PC-3 (cell line): ENCODE data around the gene ENTR1. TPM values are rescaled to one million over a fixed set of nuclear protein-coding genes. Genes with fewer than 3 reads are reported as not detected.

ENCODE experiments used
- ATAC-seq: fragments of 200-7000 bp; cut with Tn5 transposase; 2 replicates; pipeline ENCODE4 v1.9.1; 2020; ENCODE audit warnings: mild to moderate bottlenecking, moderate library complexity
- BruUV-seq: library from RNA; stranded (reverse); fragments of 400-500 nt; replicated peaks from 2 replicates; lab custom pipeline; 2021; lab: Mats Ljungman, UMichigan
- CTCF ChIA-PET: fragments of 300-600 bp; sonication (Branson Sonifier 250); formaldehyde crosslinking; loops from one replicate; lab custom pipeline; 2022; ENCODE audit warnings: antibody characterized with exemption; lab: Charles Lee
- POLR2A ChIA-PET: fragments of 300-600 bp; sonication (Branson Sonifier 250); formaldehyde crosslinking; loops from one replicate; lab custom pipeline; 2022; ENCODE audit warnings: antibody characterized with exemption; ENCODE audit not compliant: unreplicated experiment; lab: Charles Lee
- DNase-seq: peaks from one replicate; pipeline ENCODE4 v3.0.0-alpha.2; 2015
- H2AFZ ChIP-seq: fragments of 300-600 bp; sonication (generic); 2 replicates; pipeline ENCODE4 v1.6.0; 2016; ENCODE audit warnings: antibody characterized with exemption, low read length
- H3F3A ChIP-seq: fragments of 300-600 bp; sonication (generic); one replicate; pipeline ENCODE4 v1.6.0; 2017; ENCODE audit warnings: antibody characterized with exemption, low read length, control low read depth, mild to moderate bottlenecking; ENCODE audit not compliant: unreplicated experiment
- H3K27ac ChIP-seq: fragments of 300-600 bp; sonication (generic); 2 replicates; pipeline ENCODE4 v1.5.1; 2016; ENCODE audit warnings: mild to moderate bottlenecking, low read length
- H3K27me3 ChIP-seq: fragments of 300-600 bp; sonication (generic); 2 replicates; pipeline ENCODE4 v1.6.1; 2016; ENCODE audit warnings: low read length, mixed read lengths
- H3K36me3 ChIP-seq: fragments of 300-600 bp; sonication (generic); 2 replicates; pipeline ENCODE4 v1.6.1; 2016; ENCODE audit warnings: low read depth, mixed run types, low read length, mixed read lengths
- H3K4me1 ChIP-seq: fragments of 300-600 bp; sonication (generic); 2 replicates; pipeline ENCODE4 v1.5.1; 2016; ENCODE audit warnings: low read length; ENCODE audit not compliant: insufficient read depth
- H3K4me2 ChIP-seq: fragments of 300-600 bp; sonication (generic); 2 replicates; pipeline ENCODE4 v1.6.0; 2016; ENCODE audit warnings: low read length
- H3K4me3 ChIP-seq: fragments of 300-600 bp; sonication (generic); 2 replicates; pipeline ENCODE4 v1.5.1; 2016; ENCODE audit warnings: mild to moderate bottlenecking, low read length, mixed read lengths
- H3K79me2 ChIP-seq: fragments of 300-600 bp; sonication (generic); 2 replicates; pipeline ENCODE4 v1.6.1; 2017; ENCODE audit warnings: low read length, mixed read lengths
- H3K9ac ChIP-seq: fragments of 300-600 bp; sonication (generic); 2 replicates; pipeline ENCODE4 v1.6.0; 2016; ENCODE audit warnings: mild to moderate bottlenecking, low read length
- H3K9me2 ChIP-seq: fragments of 300-600 bp; sonication (generic); replicated peaks from 2 replicates; pipeline ENCODE4 v1.6.1; 2016; ENCODE audit warnings: mixed run types, low read length, mixed read lengths
- H3K9me3 ChIP-seq: fragments of 300-600 bp; sonication (generic); 2 replicates; pipeline ENCODE4 v1.6.1; 2016; ENCODE audit warnings: low read length, mixed read lengths
- H4K20me1 ChIP-seq: fragments of 300-600 bp; sonication (generic); 2 replicates; pipeline ENCODE4 v1.6.1; 2016; ENCODE audit warnings: low read length, mixed read lengths
- CTCF ChIP-seq: fragments of 300-600 bp; sonication (generic); conservative IDR thresholded peaks from 2 replicates; pipeline ENCODE4 v1.5.1; 2017; ENCODE audit warnings: antibody characterized with exemption, low read depth, mild to moderate bottlenecking, low read length
- EZH2 ChIP-seq: fragments of 300-600 bp; sonication (generic); IDR thresholded peaks from one replicate; pipeline ENCODE4 v1.6.1; 2017; ENCODE audit warnings: antibody characterized with exemption, mild to moderate bottlenecking, low read length; ENCODE audit not compliant: unreplicated experiment
- EZH2phosphoT487 ChIP-seq: fragments of 300-600 bp; sonication (generic); IDR thresholded peaks from 2 replicates; pipeline ENCODE4 v1.6.1; 2018; ENCODE audit warnings: mild to moderate bottlenecking, antibody characterized with exemption, low read length, borderline replicate concordance
- intact Hi-C: fragments of 100-400 bp; cut with micrococcal nuclease; formaldehyde crosslinking; loops from 2 replicates; pipeline ENCODE4 v1.9.0; 2023
- total RNA-seq: library from RNA; depleted of rRNA; stranded (reverse); fragments of >200 nt; gene quantifications from 2 replicates; pipeline ENCODE4 v1.2.3, GENCODE V29; 2014

ENTR1 gene
- total RNA-seq, 1 experiment from 2014 or later: 32.3 TPM

GRCh38 chr9:136421791-136422190 is 11.4 kb upstream of the ENTR1 start:
- no peak overlapping the region for H3K27ac ChIP-seq
- H3K9me3 ChIP-seq: no peaks in the 10 kb centered on the region
- no peaks in the 10 kb centered on the region for H3K9me2 ChIP-seq
- ATAC-seq: no peak
- no peak overlapping the region for H3K4me2 ChIP-seq
- no TSS peak for BruUV-seq
- H3K4me1 ChIP-seq: no peaks in the 10 kb centered on the region
- no peaks in the 10 kb centered on the region for H3F3A ChIP-seq
- H3K9ac ChIP-seq: no peak overlapping the region
- no peak for TF ChIP-seq CTCF
- no peak for TF ChIP-seq EZH2phosphoT487
- TF ChIP-seq EZH2: no peak
- no peaks in the 10 kb centered on the region for H3K79me2 ChIP-seq
- no peaks in the 10 kb centered on the region for H3K27me3 ChIP-seq
- ChIA-PET CTCF (no interaction called here), POLR2A (no interaction called here)
- no peaks in the 10 kb centered on the region for H4K20me1 ChIP-seq
- intact Hi-C loops: no loop called here
- no peak overlapping the region for H2AFZ ChIP-seq
- no peak overlapping the region for H3K4me3 ChIP-seq
- no peaks in the 10 kb centered on the region; the same call in 1 of the 2 replicates for H3K36me3 ChIP-seq
- DNase-seq: no peak

DNA sequence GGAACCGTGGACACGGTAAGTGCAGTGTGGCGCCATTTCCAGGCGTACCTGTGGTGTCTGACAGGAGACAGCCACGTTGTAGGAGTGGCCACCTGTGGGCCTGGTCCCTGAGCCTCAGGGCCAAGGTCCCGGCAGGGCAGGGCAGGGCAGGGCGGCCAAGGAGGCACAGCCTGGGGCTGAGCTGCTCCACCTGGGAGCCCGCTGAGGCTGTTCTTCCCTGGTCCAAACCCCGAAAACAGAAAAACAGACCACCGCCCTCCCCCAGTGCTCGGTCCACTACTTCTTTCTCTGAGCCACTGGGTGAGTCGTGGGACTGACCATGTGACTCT is 8.6 kb upstream of the ENTR1 start:
- CTCF ChIA-PET: no interaction called here
- H3K4me3 ChIP-seq: no peak overlapping the region
- DNase-seq (no peak), ATAC-seq (no peak)
- intact Hi-C loops: no loop called here
- POLR2A ChIA-PET: no interaction called here
- H2AFZ ChIP-seq: no peak overlapping the region
- peaks cover 12% of the 10 kb centered on the region; the same call in 1 of the 2 replicates for H3K36me3 ChIP-seq
- no peak overlapping the region for H3K9ac ChIP-seq
- H3K4me2 ChIP-seq: no peak overlapping the region
- H4K20me1 ChIP-seq: no peaks in the 10 kb centered on the region
- TF ChIP-seq EZH2 (no peak), CTCF (no peak), EZH2phosphoT487 (no peak)
- no peaks in the 10 kb centered on the region for H3K9me2 ChIP-seq
- H3K27ac ChIP-seq: no peak overlapping the region
- no peaks in the 10 kb centered on the region for H3F3A ChIP-seq
- no peaks in the 10 kb centered on the region for H3K27me3 ChIP-seq
- H3K4me1 ChIP-seq: no peaks in the 10 kb centered on the region
- BruUV-seq: no TSS peak
- no peaks in the 10 kb centered on the region for H3K9me3 ChIP-seq
- H3K79me2 ChIP-seq: no peaks in the 10 kb centered on the region

DNA sequence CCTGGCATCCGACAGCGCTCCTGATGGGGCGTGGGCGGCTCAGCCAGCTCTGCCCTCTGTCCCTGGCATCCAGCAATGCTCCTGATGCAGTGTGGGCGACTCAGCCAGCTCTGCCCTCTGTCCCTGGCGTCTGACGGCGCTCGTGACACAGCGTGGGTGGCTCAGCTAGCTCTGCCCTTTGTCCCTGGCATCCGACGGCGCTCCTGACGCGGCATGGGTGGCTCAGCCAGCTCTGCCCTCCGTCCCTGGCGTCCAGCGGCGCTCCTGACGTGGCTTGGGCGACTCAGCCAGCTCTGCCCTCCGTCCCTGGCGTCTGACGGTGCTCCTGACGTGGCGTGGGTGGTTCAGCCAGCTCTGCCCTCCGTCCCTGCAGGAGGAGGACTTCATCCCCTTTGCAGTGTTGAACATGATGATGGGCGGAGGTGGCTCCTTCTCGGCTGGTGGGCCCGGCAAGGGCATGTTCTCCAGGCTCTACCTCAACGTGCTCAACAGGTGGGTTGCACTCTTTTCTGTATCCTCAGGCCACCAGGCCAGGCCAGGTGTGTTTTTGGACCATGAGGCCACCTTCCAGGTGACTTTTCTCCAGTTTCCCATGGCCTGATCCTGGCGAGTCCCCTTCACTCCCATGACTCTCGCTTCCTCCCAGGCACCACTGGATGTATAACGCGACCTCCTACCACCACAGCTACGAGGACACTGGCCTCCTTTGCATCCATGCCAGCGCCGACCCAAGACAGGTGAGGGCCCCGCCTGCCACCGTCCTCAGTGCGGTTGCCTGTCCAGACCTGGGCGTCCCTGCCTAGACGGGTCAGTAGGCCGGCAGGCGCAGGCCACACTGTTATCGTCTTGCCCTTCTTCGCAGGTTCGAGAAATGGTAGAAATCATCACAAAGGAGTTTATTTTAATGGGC is 8.0 kb upstream of the ENTR1 start:
- CTCF ChIA-PET: no interaction called here
- Histone ChIP-seq H3F3A (no peaks in the 10 kb centered on the region), H3K27me3 (no peaks in the 10 kb centered on the region), H3K9ac (no peak overlapping the region), H3K4me2 (no peak overlapping the region), H3K4me1 (no peaks in the 10 kb centered on the region), H2AFZ (no peak overlapping the region), H3K9me2 (no peaks in the 10 kb centered on the region), H4K20me1 (no peaks in the 10 kb centered on the region), H3K4me3 (no peak overlapping the region), H3K79me2 (no peaks in the 10 kb centered on the region), H3K27ac (no peak overlapping the region), H3K36me3 (peaks cover 18% of the 10 kb centered on the region), H3K9me3 (no peaks in the 10 kb centered on the region)
- intact Hi-C loops: no loop called here
- POLR2A ChIA-PET: no interaction called here
- ATAC-seq (no peak), DNase-seq (no peak)
- TF ChIP-seq CTCF (no peak), EZH2phosphoT487 (no peak), EZH2 (no peak)
- no TSS peak for BruUV-seq
